A549 (cell line): ENCODE data around the gene TUT4.

Source experiments
- CTCF ChIP-seq: fragments of >200 bp; sonication (Bioruptor Twin); formaldehyde crosslinking; IDR thresholded peaks from 3 replicates; pipeline ENCODE4 v1.5.1; 2016
- EP300 ChIP-seq, 2 experiments: fragments of >200 bp; sonication (Bioruptor Twin); formaldehyde crosslinking; IDR thresholded peaks; 2 replicates in 1 of 2; 3 replicates in 1 of 2; pipeline ENCODE4 v1.6.1; 2016 to 2017
- HDAC2 ChIP-seq: fragments of 200-600 bp; sonication (generic); IDR thresholded peaks from 2 replicates; pipeline ENCODE4 v1.6.1; 2016
- MAZ ChIP-seq: fragments of 150-350 bp; IDR thresholded peaks from 2 replicates; pipeline ENCODE4 v1.6.1; 2014; ENCODE audit warnings: antibody characterized with exemption, low read depth, low read length, borderline replicate concordance
- POLR2A ChIP-seq: IDR thresholded peaks from 2 replicates; pipeline ENCODE4 v1.6.1; 2012; ENCODE audit warnings: mild to moderate bottlenecking, low read length
- RAD21 ChIP-seq, 2 experiments: fragments of >200 bp in 1 of 2; sonication (Bioruptor Twin) in 1 of 2; formaldehyde crosslinking in 1 of 2; IDR thresholded peaks in 1 of 2; conservative IDR thresholded peaks in 1 of 2; 2 replicates in 1 of 2; 3 replicates in 1 of 2; pipeline ENCODE4 v1.6.1; 2012 to 2018; ENCODE audit warnings: inconsistent platforms in 1 of 2
- SMC3 ChIP-seq: fragments of >200 bp; sonication (Bioruptor Twin); formaldehyde crosslinking; IDR thresholded peaks from 3 replicates; pipeline ENCODE4 v1.6.1; 2018; ENCODE audit warnings: inconsistent platforms
- TP53 ChIP-seq: fragments of 250-450 bp; sonication (Bioruptor Pico); IDR thresholded peaks from 2 replicates; pipeline ENCODE4 v1.5.0; 2021; ENCODE audit warnings: mild to moderate bottlenecking, moderate library complexity
- ZFP36 ChIP-seq: fragments of 450-650 bp; IDR thresholded peaks from 2 replicates; pipeline ENCODE4 v1.6.1; 2014; ENCODE audit warnings: borderline replicate concordance; ENCODE audit not compliant: partially characterized antibody

GRCh38 chr1:52506920-52507546, 45.9 kb downstream of the TUT4 start:
- TF ChIP-seq EP300 (IDR thresholded peaks at IDR 0.05) (no peak), TP53 (CRISPR knock-in tag) (no peak), CTCF (no peak), MAZ (no peak), SMC3 (no peak), POLR2A (no peak), ZFP36 (no peak), HDAC2 (no peak), RAD21 (conservative IDR thresholded peaks at IDR 0.05 in 1 of 2, IDR thresholded peaks at IDR 0.05 in 1 of 2) (no peak)
